MM.1S (cell line): Measurements from ENCODE around the gene SFXN5.

Experiments used
- EZH2 ChIP-seq: fragments of 300-600 bp; sonication (generic); optimal IDR thresholded peaks from 2 replicates; pipeline ENCODE3; 2017; ENCODE audit warnings: low read depth, mild to moderate bottlenecking, antibody characterized with exemption, low read length, mixed read lengths
- EZH2phosphoT487 ChIP-seq: fragments of 300-600 bp; sonication (generic); IDR thresholded peaks from 2 replicates; pipeline ENCODE4 v1.6.1; 2018; ENCODE audit warnings: antibody characterized with exemption, low read length
- TF ChIP-seq, protein P1 (sequence below): fragments of 300-600 bp; sonication (generic); IDR thresholded peaks from 2 replicates; pipeline ENCODE4 v1.5.1; 2016; ENCODE audit warnings: antibody characterized with exemption, low read length, mixed read lengths

DNA sequence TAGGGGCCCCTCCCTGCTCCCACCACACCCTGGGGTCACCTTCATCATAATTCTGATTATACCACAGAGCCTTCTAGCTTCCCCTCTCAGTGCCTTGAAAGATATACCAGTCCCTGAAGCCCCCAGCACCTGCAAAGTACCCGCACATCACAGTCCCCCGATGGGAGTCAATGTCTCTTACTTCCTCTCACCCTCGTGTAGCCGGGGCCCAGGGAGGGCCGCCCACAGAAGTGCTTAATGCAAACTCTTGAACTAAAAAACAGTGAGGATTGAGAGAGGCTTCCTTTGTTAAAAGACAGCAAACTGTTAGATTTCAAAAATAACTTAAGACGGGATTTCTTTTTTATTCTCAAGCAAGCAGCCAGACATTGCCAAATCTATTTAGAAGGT, 76.5 kb downstream of the SFXN5 start:
- TF ChIP-seq, protein P1, sequence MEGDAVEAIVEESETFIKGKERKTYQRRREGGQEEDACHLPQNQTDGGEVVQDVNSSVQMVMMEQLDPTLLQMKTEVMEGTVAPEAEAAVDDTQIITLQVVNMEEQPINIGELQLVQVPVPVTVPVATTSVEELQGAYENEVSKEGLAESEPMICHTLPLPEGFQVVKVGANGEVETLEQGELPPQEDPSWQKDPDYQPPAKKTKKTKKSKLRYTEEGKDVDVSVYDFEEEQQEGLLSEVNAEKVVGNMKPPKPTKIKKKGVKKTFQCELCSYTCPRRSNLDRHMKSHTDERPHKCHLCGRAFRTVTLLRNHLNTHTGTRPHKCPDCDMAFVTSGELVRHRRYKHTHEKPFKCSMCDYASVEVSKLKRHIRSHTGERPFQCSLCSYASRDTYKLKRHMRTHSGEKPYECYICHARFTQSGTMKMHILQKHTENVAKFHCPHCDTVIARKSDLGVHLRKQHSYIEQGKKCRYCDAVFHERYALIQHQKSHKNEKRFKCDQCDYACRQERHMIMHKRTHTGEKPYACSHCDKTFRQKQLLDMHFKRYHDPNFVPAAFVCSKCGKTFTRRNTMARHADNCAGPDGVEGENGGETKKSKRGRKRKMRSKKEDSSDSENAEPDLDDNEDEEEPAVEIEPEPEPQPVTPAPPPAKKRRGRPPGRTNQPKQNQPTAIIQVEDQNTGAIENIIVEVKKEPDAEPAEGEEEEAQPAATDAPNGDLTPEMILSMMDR: no peak
- TF ChIP-seq EZH2phosphoT487 (no peak), EZH2 (no peak)
